Activated T-helper 9 cell treated with anti-CD3 and anti-CD28 coated beads, Interleukin-2, amount 50 U/mL, for 16 hours (primary cell): ENCODE data around the gene C14orf93.
"Not testable (repeated sequence)": the region's sequence is repeated elsewhere in the genome, so short reads cannot be mapped to it uniquely, and the experiment has no call there.

ENCODE experiments used
- DNase-seq: peaks from one replicate; pipeline ENCODE4 v3.0.0-alpha.2; 2020; ENCODE audit warnings: low read depth

Gene C14orf93

GRCh38 chr14:22973217-22974032, 36.5 kb downstream of the C14orf93 start:
- DNase-seq: no peak

- no peak for DNase-seq
Measured at GRCh38 chr14:22972313-22972930, 37.5 kb downstream of the C14orf93 start.

- DNase-seq: no peak
Measured at GRCh38 chr14:22971152-22971551, 38.8 kb downstream of the C14orf93 start.

GRCh38 chr14:22966783-22967269, 43.1 kb downstream of the C14orf93 start:
- DNase-seq: no peak

- DNase-seq: not testable (repeated sequence)
Measured at GRCh38 chr14:22965916-22966782, 43.8 kb downstream of the C14orf93 start.

- DNase-seq: no peak
Measured at GRCh38 chr14:22962061-22962676, 47.8 kb downstream of the C14orf93 start.

GRCh38 chr14:22955702-22956569, 54.0 kb downstream of the C14orf93 start:
- DNase-seq: no peak

- DNase-seq: no peak
Measured at GRCh38 chr14:22952418-22952817, 57.5 kb downstream of the C14orf93 start.

GRCh38 chr14:22951795-22952194, 58.1 kb downstream of the C14orf93 start:
- not testable (repeated sequence) for DNase-seq

GRCh38 chr14:22945642-22946041, 64.3 kb downstream of the C14orf93 start:
- no peak for DNase-seq

- DNase-seq: no peak
Measured at GRCh38 chr14:22939684-22940083, 70.3 kb downstream of the C14orf93 start.
